ENCODE measurements around the gene STK38. TPM values are rescaled to one million over a fixed set of nuclear protein-coding genes. Genes with fewer than 3 reads are reported as not detected.

STK38 gene
- total RNA-seq, 4 donors from 2014 or later = 27.3 to 52.9 (median 44.5) TPM

DNA sequence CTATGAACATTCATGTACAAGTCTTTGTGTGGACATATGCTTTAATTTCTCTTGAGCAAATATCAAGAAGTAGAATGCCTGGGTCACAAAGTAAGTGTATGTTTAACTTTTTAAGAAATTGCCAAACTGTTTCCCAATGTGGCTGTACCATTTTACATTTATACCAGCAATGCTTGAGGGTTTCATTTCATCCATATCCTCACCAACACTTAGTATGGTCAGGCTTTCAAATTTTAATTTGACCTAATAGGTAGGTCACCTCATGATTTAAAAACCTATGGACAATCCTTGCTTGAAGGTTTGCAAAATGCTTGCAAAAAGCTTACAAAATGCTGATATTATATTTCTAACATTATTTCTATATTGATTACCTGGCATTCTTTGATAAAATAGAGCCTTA, 27.4 kb upstream of the STK38 start:
- TF ChIP-seq, protein P1, sequence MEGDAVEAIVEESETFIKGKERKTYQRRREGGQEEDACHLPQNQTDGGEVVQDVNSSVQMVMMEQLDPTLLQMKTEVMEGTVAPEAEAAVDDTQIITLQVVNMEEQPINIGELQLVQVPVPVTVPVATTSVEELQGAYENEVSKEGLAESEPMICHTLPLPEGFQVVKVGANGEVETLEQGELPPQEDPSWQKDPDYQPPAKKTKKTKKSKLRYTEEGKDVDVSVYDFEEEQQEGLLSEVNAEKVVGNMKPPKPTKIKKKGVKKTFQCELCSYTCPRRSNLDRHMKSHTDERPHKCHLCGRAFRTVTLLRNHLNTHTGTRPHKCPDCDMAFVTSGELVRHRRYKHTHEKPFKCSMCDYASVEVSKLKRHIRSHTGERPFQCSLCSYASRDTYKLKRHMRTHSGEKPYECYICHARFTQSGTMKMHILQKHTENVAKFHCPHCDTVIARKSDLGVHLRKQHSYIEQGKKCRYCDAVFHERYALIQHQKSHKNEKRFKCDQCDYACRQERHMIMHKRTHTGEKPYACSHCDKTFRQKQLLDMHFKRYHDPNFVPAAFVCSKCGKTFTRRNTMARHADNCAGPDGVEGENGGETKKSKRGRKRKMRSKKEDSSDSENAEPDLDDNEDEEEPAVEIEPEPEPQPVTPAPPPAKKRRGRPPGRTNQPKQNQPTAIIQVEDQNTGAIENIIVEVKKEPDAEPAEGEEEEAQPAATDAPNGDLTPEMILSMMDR (IDR thresholded peaks at IDR 0.05; ENCODE audit: low read depth) = no peak

DNA sequence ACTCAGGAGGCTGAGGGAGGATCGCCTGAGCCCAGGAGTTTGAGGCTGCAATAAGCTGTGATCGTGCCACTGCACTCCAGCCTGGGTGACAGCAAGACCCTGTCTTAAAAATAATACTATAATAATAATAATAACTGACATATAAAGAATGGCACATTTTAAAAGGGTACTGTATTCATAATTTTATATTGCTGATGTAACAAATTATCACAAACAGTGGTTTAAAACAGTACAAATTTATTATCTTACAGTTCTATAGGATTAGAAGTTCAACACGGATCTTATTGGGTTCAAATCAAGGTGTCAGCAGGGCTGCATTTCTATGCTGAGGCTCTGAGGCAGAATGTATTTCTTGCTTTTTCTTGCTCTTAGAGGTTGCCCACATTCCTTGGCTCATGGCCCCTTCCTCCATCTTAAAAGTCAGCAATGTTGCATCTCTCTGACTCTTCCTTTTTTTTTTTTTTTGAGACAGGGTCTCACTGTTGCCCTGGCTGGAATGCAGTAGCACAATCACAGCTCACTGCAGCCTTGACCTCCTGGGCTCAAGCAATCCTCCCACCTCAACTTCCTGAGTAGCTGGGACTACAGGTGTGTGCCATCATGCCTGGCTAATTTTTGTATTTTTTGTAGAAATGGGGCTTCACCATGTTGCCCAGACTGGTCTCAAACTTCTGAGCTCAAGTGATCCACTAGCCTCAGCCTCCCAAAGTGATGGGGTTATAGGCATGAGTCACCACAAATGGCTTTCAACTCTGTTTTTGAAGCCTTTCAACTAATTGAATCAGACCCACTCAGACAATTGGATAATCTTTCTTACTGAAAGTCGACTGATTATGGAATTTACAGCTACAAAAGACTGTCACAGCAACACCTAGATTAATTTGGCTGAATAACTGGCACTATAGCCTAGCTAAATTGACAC, 24.1 kb upstream of the STK38 start:
- TF ChIP-seq, protein P1 (IDR thresholded peaks at IDR 0.05; ENCODE audit: low read depth) = no peak

GRCh38 chr6:36570264-36570663, 23.0 kb upstream of the STK38 start:
- TF ChIP-seq, protein P1 (IDR thresholded peaks at IDR 0.05; ENCODE audit: low read depth) = no peak

DNA sequence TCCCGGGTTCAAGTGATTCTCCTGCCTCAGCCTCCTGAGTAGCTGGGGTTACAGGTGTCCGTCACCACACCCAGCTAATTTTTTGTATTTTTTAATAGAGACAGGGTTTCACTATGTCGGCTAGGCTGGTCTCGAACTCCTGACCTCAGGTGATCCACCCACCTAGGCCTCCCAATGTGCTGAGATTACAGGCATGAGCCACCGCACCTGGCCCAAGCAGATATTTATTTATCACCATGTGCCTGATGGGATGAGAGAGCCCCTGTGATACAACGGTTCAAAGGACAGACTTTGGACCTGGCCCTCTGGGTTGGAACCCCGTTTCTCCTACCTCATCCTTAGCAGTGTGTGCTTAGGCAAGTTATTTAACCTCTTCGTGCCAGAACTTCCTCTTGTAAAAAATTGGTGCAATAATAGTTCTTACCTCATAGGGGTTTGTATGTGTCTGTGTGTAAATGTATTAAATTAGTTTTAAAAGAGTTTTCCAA, 19.2 kb upstream of the STK38 start:
- TF ChIP-seq, protein P1 (IDR thresholded peaks at IDR 0.05; ENCODE audit: low read depth) = no peak

DNA sequence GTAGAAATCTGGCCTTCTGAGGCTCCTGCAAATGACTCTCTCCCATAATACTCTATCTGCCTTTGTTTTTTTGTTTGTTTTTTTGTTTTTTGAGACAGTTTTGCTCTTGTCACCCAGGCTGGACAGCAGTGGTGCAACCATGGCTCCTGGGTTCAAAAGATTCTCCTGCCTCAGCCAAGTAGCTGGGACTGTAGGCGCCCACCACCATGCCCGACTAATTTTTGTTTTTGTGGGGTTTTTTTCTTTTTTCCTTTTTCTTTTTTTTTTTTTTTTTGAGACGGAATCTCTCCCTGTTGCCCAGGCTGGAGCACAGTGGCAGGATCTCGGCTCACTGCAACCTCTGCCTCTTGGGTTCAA, 16.6 kb upstream of the STK38 start:
- TF ChIP-seq, protein P1 (IDR thresholded peaks at IDR 0.05; ENCODE audit: low read depth) = no peak

- TF ChIP-seq, protein P1 (IDR thresholded peaks at IDR 0.05; ENCODE audit: low read depth) = no peak
Measured at GRCh38 chr6:36563237-36563927, 16.1 kb upstream of the STK38 start.

DNA sequence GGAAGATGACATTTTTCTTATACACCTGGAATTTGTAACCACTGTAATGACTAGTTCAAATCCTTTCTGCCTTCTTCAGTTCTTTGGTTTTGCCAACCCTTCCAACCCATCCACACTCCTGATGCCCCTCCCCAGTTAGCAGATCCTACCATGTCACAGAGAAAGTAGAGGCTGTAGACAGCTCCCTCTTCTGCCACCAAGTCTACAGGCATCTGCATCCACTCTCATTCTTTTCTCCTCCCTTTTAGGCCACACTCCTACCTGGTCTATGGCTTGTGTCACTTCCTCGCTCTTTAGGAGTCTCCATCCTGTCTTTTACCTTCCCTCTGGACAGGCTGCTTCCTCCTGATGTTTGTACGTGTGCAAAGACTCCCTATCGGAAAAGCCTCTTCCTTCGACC, 13.5 kb upstream of the STK38 start:
- TF ChIP-seq, protein P1 (IDR thresholded peaks at IDR 0.05; ENCODE audit: low read depth) = no peak

Measured in subcutaneous adipose tissue (tissue), 4 donors.